ENCODE data around the gene ZG16B.

ZG16B gene

GRCh38 chr16:2857451-2858244, 27.5 kb downstream of the ZG16B start, which contains the start of gene PRSS22 (continued):
- TF ChIP-seq, protein P1, sequence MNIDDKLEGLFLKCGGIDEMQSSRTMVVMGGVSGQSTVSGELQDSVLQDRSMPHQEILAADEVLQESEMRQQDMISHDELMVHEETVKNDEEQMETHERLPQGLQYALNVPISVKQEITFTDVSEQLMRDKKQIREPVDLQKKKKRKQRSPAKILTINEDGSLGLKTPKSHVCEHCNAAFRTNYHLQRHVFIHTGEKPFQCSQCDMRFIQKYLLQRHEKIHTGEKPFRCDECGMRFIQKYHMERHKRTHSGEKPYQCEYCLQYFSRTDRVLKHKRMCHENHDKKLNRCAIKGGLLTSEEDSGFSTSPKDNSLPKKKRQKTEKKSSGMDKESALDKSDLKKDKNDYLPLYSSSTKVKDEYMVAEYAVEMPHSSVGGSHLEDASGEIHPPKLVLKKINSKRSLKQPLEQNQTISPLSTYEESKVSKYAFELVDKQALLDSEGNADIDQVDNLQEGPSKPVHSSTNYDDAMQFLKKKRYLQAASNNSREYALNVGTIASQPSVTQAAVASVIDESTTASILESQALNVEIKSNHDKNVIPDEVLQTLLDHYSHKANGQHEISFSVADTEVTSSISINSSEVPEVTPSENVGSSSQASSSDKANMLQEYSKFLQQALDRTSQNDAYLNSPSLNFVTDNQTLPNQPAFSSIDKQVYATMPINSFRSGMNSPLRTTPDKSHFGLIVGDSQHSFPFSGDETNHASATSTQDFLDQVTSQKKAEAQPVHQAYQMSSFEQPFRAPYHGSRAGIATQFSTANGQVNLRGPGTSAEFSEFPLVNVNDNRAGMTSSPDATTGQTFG (tag by site-specific recombination; IDR thresholded peaks at IDR 0.05; ENCODE audit: borderline replicate concordance) = no peak
- TF ChIP-seq PRDM1 (tag by site-specific recombination; IDR thresholded peaks at IDR 0.05) = no peak
- no peak for TF ChIP-seq HOXC10 (CRISPR knock-in tag; IDR thresholded peaks at IDR 0.05)
- TF ChIP-seq ZNF600 (tag by site-specific recombination; IDR thresholded peaks at IDR 0.05) = 0 out of 2 replicates have a peak, but pooled peaks have one; percentile 35
- no peak for TF ChIP-seq PATZ1 (tag by site-specific recombination; IDR thresholded peaks at IDR 0.05)
- no peak for TF ChIP-seq ZNF514 (tag by site-specific recombination; IDR thresholded peaks at IDR 0.05)
- TF ChIP-seq ZNF366 (tag by site-specific recombination; conservative IDR thresholded peaks at IDR 0.05) = peak; percentile 91
- TF ChIP-seq INSM2 (tag by site-specific recombination; IDR thresholded peaks at IDR 0.05) = no peak
- no peak for TF ChIP-seq ZNF121 (tag by site-specific recombination; IDR thresholded peaks at IDR 0.05)
- no peak for TF ChIP-seq ZNF214 (tag by site-specific recombination; IDR thresholded peaks at IDR 0.05; ENCODE audit: borderline replicate concordance)
- TF ChIP-seq ZNF660 (tag by site-specific recombination; IDR thresholded peaks at IDR 0.05) = no peak

DNA sequence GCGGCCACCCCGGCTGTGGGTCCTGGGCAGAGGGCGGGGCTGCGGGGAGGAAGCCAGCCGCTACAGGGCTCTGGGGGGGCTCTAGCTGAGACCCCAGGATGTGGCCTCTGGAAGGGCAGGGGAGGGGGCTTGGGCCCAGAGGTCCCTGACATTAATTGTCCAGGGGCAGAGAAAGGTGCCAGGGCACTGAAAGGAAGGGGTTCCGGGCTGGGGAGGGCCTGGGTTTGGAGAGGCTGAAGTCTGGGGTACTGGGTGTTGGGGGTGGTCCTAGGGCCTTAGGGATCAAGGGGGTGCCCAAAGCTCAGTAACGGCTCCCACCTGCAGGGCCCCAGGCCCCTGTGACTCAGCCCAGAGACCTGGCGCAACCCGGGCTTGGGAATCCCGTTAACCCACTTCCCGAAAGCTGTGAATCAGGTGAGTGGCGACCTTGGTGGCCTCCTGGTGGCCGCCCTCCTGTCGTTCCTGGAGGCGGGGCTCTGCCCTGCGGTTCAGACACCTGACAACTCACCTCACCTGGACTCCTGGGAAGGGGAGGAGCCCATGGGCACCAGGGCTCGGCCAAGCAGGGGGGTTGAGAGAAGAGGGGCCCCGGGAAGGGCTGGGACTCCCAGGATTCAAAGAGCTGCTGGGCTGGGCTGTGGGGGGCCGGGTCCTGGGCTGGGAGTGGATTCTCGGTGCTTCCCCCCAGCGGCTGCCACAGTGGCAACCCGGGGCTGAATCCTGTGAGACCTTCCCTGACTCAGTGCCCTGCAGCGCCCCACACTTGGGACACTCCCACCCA, 28.3 kb downstream of the ZG16B start:
- Histone ChIP-seq H3K9me3 (ENCODE audit: control insufficient read depth, insufficient read depth, low read depth, low read length) (no peaks in the 10 kb centered on the region), H3K36me3 (ENCODE audit: control insufficient read depth in 2 of 2, insufficient read depth in 1 of 2, low read length in 2 of 2) (no peaks in the 10 kb centered on the region), H3K4me1 (ENCODE audit: control insufficient read depth, insufficient read depth, low read length) (no peaks in the 10 kb centered on the region), H3K4me3 (ENCODE audit: low read depth, low read length) (no peak overlapping the region), H3K27ac (ENCODE audit: extremely low read depth, low read depth, low read length) (no peak overlapping the region)
- ChIA-PET POLR2A (no interaction called here), CTCF (interaction anchor here (0.8 to 0.9 kb wide), 3 partner anchors 16 to 84 kb away, joined by 3 to 4 read pairs (median 3); no protein-coding TSS in a partner anchor)
- TF ChIP-seq ZBTB8A (tag by site-specific recombination; IDR thresholded peaks at IDR 0.05) (0 out of 2 replicates have a peak, but pooled peaks have one; percentile 13), GLIS2 (tag by site-specific recombination; IDR thresholded peaks at IDR 0.05) (peak; percentile 13; the same call in 1 of the 2 replicates), ZBTB44 (tag by site-specific recombination; IDR thresholded peaks at IDR 0.05) (no peak), ZIC2 (tag by site-specific recombination; IDR thresholded peaks at IDR 0.05) (peak; percentile 20), GLIS1 (tag by site-specific recombination; IDR thresholded peaks at IDR 0.05) (peak; percentile 71), ZBTB20 (tag by site-specific recombination; IDR thresholded peaks at IDR 0.05) (peak; percentile 84), EGR2 (tag by site-specific recombination; IDR thresholded peaks at IDR 0.05; ENCODE audit: low read depth) (no peak)
